Activated CD4-positive, alpha-beta T cell treated with anti-CD3 and anti-CD28 coated beads, Interleukin-2, amount 50 U/mL, for 24 hours (primary cell): Measurements from ENCODE around the gene NR3C1.

Experiments used
- DNase-seq, 2 donors: peaks; one replicate each; pipeline ENCODE4 v3.0.0-alpha.2; 2020; ENCODE audit warnings: low read depth in 1 of 2, low spot score in 1 of 2

The NR3C1 gene

GRCh38 chr5:143403593-143404415 is at the start of gene NR3C1:
Gene NR3C1 (minus strand): TSS chr5:143403686. CDS start chr5:143400839, 2,847 bp downstream.
- DNase-seq: peak; percentile 75 to 77

DNA sequence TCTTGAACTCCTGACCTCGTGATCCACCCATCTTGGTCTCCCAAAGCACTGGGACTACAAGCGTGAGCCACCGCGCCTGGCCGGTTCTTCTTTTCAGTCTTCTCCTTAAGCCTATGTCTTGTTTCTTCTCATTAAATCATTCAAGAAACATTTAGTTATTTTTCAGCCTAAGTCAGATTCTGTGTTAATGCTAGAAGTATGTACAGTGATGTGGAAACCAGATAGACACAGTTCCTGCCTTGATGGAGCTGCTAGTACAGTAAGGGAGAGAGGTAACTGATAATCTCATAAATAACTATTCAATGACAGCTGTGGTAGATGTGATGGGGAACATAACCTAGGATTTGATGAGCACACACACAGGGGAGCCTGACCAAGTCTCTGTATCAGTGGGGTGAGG is 46.3 kb upstream of the NR3C1 start:
- no peak for DNase-seq

GRCh38 chr5:143448518-143448917 is 45.0 kb upstream of the NR3C1 start:
- DNase-seq: no peak

DNA sequence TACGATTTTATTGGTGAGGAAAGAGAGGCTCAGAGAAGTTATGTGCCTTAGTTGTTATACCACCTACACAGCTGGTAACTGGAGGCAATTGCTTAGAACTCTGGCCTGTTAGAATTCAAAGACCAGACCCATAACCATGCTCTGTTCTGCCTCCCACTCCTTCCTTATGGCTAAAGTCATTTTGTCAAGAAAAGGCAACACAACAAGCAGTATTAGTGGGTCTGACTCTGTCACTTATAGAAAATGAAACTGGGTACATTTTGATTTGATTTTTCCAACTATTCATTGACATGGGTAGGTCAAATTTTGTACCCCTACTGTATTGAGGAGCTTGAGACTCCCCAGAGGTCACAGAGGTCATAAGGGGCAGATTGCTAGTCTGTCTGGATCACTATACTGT is 44.5 kb upstream of the NR3C1 start:
- no peak for DNase-seq

GRCh38 chr5:143446535-143447226 is 43.2 kb upstream of the NR3C1 start:
- DNase-seq: no peak

DNA sequence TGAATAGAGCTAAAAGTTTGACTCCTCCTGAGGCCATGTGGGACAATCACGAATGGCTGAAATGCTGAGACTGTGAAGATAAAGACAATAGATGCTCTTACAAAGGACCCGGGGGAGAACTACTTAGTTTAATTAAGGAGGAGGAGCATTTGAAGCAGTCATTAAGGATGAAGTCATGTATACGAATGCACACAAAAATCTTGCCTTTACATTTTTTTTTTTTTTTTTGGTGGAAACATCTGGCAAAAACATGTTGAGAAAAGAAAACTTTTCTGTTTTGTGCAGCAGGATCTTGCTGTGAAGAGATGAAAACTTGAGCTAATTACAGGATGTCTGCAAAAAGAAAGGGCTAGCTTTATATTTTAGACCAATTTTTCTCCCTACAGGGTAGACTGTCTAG is 42.3 kb upstream of the NR3C1 start:
- no peak for DNase-seq

GRCh38 chr5:143443330-143443729 is 39.8 kb upstream of the NR3C1 start:
- no peak for DNase-seq

DNA sequence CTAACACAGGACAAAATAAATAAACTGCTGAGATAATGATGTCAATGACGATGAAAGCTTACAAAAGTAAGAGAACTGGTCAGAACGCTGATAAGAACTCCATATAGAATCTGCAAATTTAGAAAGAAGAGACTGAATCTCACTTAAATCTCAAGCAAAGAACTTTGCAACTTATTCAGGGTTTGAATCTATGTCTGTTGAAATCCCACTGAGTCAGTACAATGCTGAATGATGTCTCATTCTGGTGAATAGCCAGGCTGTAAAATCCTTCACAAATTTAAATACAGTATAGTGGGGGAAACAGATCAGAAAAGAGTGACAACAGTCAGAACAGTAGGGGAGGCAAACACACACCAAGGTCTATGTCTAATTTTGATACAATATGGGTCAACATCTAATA is 38.9 kb upstream of the NR3C1 start:
- DNase-seq: no peak

GRCh38 chr5:143440448-143441115 is 37.1 kb upstream of the NR3C1 start:
- no peak for DNase-seq

GRCh38 chr5:143437666-143438273 is 34.3 kb upstream of the NR3C1 start:
- no peak for DNase-seq

- no peak for DNase-seq
Measured at GRCh38 chr5:143436871-143437270, 33.4 kb upstream of the NR3C1 start.

- DNase-seq: peak in 1 of 2 donors; percentile 28
Measured at GRCh38 chr5:143435210-143435657, 31.7 kb upstream of the NR3C1 start.

- DNase-seq: peak in 1 of 2 donors; percentile 40
Measured at GRCh38 chr5:143434261-143435209, 31.0 kb upstream of the NR3C1 start.

GRCh38 chr5:143433670-143434069 is 30.2 kb upstream of the NR3C1 start:
- no peak for DNase-seq

DNA sequence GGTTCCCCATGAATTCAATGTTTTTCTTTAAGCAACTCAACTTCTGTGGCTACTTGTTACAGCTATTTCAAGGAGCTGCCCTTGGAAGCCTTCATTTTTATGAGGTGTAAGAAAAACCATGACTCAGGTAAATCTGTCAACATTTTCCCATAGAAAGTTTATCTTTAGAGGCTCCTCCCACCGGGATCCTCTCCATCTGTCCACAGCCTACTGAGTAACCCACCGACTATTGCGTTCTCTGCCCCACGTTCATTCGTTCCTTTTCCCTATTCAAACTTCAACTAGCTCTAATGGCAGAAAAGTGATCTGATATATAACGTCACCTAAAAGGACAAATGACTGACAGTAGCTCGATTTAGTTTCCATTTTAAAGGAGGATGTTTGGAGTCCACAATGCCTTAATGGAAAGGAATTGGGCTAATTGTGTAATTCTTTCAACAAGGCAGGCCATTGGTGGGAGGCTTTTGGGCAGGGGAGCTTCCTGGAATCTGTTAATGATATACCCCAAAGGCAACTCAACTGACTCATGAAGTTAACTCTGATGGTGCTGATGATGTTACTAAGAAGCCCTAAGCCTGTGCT is 29.3 kb upstream of the NR3C1 start:
- DNase-seq: no peak

DNA sequence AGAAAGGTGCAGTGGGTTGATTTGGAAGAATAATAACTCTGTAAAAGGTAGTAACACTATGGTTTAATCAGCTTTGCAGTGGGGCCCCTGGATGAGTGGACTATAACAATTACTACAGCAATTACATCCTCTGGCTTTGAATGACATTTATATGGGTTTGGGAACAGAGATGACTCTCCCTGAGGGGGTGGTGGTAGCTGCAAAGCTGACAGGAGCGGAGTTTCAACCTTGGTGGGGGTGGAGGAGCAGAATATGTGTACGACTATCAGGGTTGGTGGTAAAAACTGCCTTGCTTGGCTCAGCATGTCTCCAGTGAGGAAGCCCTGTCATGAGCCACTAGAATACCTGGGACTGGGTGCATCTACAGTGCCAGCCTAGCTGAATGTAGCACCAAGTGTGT is 28.3 kb upstream of the NR3C1 start:
- DNase-seq: no peak

DNA sequence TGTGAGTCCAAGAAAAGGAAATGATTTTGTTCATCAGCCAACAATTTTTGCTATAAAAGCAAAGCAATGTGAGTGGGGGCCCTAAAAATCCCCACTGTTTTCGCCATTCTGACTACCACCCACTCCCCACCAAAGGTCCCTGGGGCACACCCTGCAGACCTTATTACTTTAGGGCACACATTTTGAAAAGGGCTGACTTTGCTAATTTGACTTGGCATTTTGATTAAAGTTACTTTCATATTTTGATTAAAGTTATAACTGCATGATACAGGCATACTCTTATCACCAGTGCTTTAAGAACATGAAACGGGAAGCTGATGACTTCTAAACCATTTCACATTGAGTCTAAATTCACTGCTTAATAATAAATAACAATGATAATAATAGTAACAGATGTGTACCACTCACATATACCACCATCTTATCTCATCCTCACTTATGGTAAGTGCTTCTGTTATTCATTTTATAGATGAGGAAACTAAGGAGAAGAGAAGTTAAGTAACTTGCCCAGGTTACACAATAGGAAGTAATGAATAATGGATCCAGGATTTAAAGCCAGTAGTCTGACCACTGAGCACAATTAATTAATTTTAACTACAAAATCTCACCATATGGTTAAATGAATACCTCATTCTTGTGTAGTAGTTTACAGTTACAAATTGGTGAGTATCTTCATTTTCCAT is 25.4 kb upstream of the NR3C1 start:
- no peak for DNase-seq

DNA sequence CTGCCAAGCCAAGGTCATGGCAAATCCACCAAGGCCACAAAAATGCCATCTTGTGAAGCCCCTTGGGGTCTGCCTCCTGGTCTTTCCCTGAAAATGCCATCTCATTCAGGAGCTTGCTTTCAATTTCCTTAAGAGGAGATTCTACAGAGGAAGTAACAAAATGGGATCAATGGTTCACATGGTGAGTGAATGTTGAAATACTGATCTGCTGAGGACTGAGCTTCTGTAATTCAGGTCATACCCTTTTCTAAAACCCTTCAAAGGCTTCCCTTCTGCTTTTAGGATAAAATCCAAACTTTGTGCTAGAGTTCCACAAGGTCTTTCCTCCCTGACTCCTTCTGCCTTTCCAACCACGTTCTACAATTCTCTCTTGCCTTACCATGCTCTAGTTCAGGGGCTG is 24.7 kb upstream of the NR3C1 start:
- DNase-seq: no peak

DNA sequence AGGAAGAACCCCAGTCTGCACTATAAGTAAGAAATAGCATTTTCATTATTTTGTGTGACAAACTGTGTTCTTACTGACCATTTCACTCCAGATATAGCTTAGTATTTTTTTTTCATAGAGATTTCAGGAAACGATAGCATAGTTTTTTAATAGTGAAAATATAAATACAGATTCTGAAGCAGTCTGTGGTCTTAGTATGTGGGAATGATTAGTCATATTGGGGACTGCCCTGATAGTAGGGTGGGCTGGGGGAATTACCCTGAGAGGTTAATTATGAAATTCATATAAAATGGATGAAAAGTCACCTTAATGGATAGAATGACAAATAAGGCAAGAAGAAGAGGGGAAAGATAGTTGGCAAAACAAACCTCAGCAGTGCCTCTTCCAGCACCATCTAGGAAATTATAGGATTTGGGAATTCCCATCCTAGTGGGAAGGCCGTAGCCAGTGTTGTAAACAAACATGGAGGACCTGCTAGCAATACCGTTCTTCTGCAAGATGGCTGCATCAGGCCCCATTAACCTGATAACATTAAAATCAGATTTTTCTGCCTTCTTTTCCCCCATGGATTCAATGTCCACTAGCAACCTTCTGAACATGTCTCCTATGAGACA is 23.7 kb upstream of the NR3C1 start:
- no peak for DNase-seq
